Raji (cell line): Measurements from ENCODE around the gene PLEKHG1.

Experiments
- POLR2A ChIP-seq: IDR thresholded peaks from 2 replicates; pipeline ENCODE4 v1.6.1; 2011; ENCODE audit warnings: low read depth, low read length, control low read depth; ENCODE audit not compliant: insufficient read depth

PLEKHG1 gene

GRCh38 chr6:150637266-150637665 is 37.6 kb downstream of the PLEKHG1 start:
- no peak for TF ChIP-seq POLR2A

- TF ChIP-seq POLR2A: no peak
These were observed 38.6 kb downstream of the PLEKHG1 start for GRCh38 chr6:150638267-150638666.

GRCh38 chr6:150638765-150639164 is 39.1 kb downstream of the PLEKHG1 start:
- TF ChIP-seq POLR2A: no peak

- TF ChIP-seq POLR2A: no peak
These were observed 40.2 kb downstream of the PLEKHG1 start for GRCh38 chr6:150639823-150640331.

GRCh38 chr6:150640556-150641209 is 41.0 kb downstream of the PLEKHG1 start:
- no peak for TF ChIP-seq POLR2A

GRCh38 chr6:150641398-150642139 is 41.9 kb downstream of the PLEKHG1 start:
- no peak for TF ChIP-seq POLR2A

GRCh38 chr6:150646228-150646627 is 46.5 kb downstream of the PLEKHG1 start:
- no peak for TF ChIP-seq POLR2A

- no peak for TF ChIP-seq POLR2A
These were observed 47.4 kb downstream of the PLEKHG1 start for GRCh38 chr6:150647051-150647450.
